A549 (cell line): ENCODE measurements around the gene EIF4A2. TPM values are rescaled to one million over a fixed set of nuclear protein-coding genes. Genes with fewer than 3 reads are reported as not detected.

ENCODE experiments used
- ATAC-seq, 2 experiments: fragments of 200-7000 bp in 1 of 2; fragments of >200 bp in 1 of 2; cut with Nextera tagmentation in 1 of 2; cut with Tn5 transposase in 1 of 2; 3 replicates each; pipeline versions ENCODE4 v1.8.0 to v1.9.1; 2018 to 2020; ENCODE audit warnings: mild to moderate bottlenecking in 1 of 2, moderate library complexity in 1 of 2
- CTCF ChIA-PET: fragments of 300-600 bp; sonication (Branson Sonifier 250); formaldehyde crosslinking; extraction: SDS; loops from one replicate; lab custom pipeline; 2021; ENCODE audit warnings: antibody characterized with exemption, inconsistent platforms; lab: Yijun Ruan, JAX
- POLR2A ChIA-PET: fragments of 350-600 bp; formaldehyde crosslinking; extraction: SDS; loops from one replicate; lab custom pipeline; 2021; ENCODE audit warnings: antibody characterized with exemption, inconsistent platforms; lab: Yijun Ruan, JAX
- DNase-seq, 2 experiments: peaks; one replicate each; pipeline versions ENCODE4 v3.0.0 to v3.0.0-alpha.2; 2011 to 2016; ENCODE audit warnings: low read depth in 1 of 2, low spot score in 1 of 2
- FAIRE-seq: peaks from 2 replicates; lab custom pipeline; 2011; peaks lifted over from hg19 to GRCh38; lab: Jason Lieb, UNC
- H3K27ac ChIP-seq, 2 experiments: fragments of >200 bp; sonication (Bioruptor Twin); formaldehyde crosslinking; 3 replicates each; pipeline ENCODE4 v1.5.1; 2016 to 2017
- H3K4me1 ChIP-seq: fragments of >200 bp; sonication (Bioruptor Twin); formaldehyde crosslinking; 3 replicates; pipeline ENCODE4 v1.6.1; 2016
- H3K4me2 ChIP-seq: fragments of >200 bp; sonication (Bioruptor Twin); formaldehyde crosslinking; 3 replicates; pipeline ENCODE4 v1.6.1; 2016
- H3K4me3 ChIP-seq: fragments of >200 bp; sonication (Bioruptor Twin); formaldehyde crosslinking; 3 replicates; pipeline ENCODE4 v1.5.1; 2016
- H3K9me3 ChIP-seq: fragments of >200 bp; sonication (Bioruptor Twin); formaldehyde crosslinking; 3 replicates; pipeline ENCODE4 v1.6.1; 2016
- BHLHE40 ChIP-seq: IDR thresholded peaks from 2 replicates; pipeline ENCODE4 v1.6.1; 2012; ENCODE audit warnings: low read depth, low read length, inconsistent platforms
- CHD4 ChIP-seq: fragments of 200-600 bp; sonication (generic); IDR thresholded peaks from 2 replicates; pipeline ENCODE4 v1.6.1; 2016; ENCODE audit warnings: antibody characterized with exemption, mild to moderate bottlenecking, borderline replicate concordance
- ESRRA ChIP-seq: fragments of 150-350 bp; IDR thresholded peaks from 2 replicates; pipeline ENCODE4 v1.6.1; 2014; ENCODE audit warnings: mild to moderate bottlenecking, low read length, borderline replicate concordance
- FOSL2 ChIP-seq, 2 experiments: fragments of 450-650 bp in 1 of 2; fragments of >200 bp in 1 of 2; sonication (Bioruptor Twin) in 1 of 2; formaldehyde crosslinking; IDR thresholded peaks; 2 replicates each; pipeline versions ENCODE4 v1.5.0 to v1.6.1; 2016 to 2020; ENCODE audit warnings: mild to moderate bottlenecking in 1 of 2, moderate library complexity in 1 of 2
- HDAC2 ChIP-seq: fragments of 200-600 bp; sonication (generic); IDR thresholded peaks from 2 replicates; pipeline ENCODE4 v1.6.1; 2016
- HOXA7 ChIP-seq: fragments of 250-450 bp; sonication (Bioruptor Pico); IDR thresholded peaks from 2 replicates; pipeline ENCODE4 v1.5.0; 2020; ENCODE audit warnings: mild to moderate bottlenecking, moderate library complexity
- JUN ChIP-seq, 2 experiments: fragments of >200 bp; sonication (Bioruptor Twin); formaldehyde crosslinking; IDR thresholded peaks; 2 replicates in 1 of 2; 3 replicates in 1 of 2; pipeline ENCODE4 v1.6.1; 2016 to 2017
- KDM5A ChIP-seq: fragments of 200-600 bp; sonication (generic); IDR thresholded peaks from 2 replicates; pipeline ENCODE4 v1.6.1; 2016; ENCODE audit warnings: antibody characterized with exemption, mild to moderate bottlenecking
- MAFK ChIP-seq: fragments of 450-650 bp; IDR thresholded peaks from 2 replicates; pipeline ENCODE4 v1.6.1; 2014; ENCODE audit not compliant: partially characterized antibody
- NR3C1 ChIP-seq: fragments of >200 bp; sonication (Bioruptor Twin); formaldehyde crosslinking; IDR thresholded peaks from 3 replicates; pipeline ENCODE4 v1.6.1; 2017
- PHF8 ChIP-seq: fragments of 200-600 bp; sonication (generic); IDR thresholded peaks from 2 replicates; pipeline ENCODE4 v1.6.1; 2016; ENCODE audit warnings: low read depth, mild to moderate bottlenecking, antibody characterized with exemption, moderate library complexity, borderline replicate concordance
- POLR2AphosphoS2 ChIP-seq: conservative IDR thresholded peaks from 2 replicates; pipeline ENCODE4 v1.6.1; 2012; ENCODE audit warnings: low read length, improper control_type of control experiment, inconsistent platforms
- RAD21 ChIP-seq, 2 experiments: fragments of >200 bp in 1 of 2; sonication (Bioruptor Twin) in 1 of 2; formaldehyde crosslinking in 1 of 2; IDR thresholded peaks in 1 of 2; conservative IDR thresholded peaks in 1 of 2; 2 replicates in 1 of 2; 3 replicates in 1 of 2; pipeline ENCODE4 v1.6.1; 2012 to 2018; ENCODE audit warnings: inconsistent platforms in 1 of 2
- ZNF302 ChIP-seq: fragments of 250-450 bp; sonication (Bioruptor Pico); IDR thresholded peaks from 2 replicates; pipeline ENCODE4 v1.9.0; 2021; ENCODE audit warnings: inconsistent platforms, mild to moderate bottlenecking, moderate library complexity
- WGBS: methylation state at CpG from one replicate; pipeline ENCODE4 v1.1.6; 2017; ENCODE audit errors: missing lambda C conversion rate; 5-methylcytosine and 5-hydroxymethylcytosine counted together
- polyA plus RNA-seq, 4 experiments: library from polyadenylated mRNA; depleted of rRNA in 3 of 4; stranded (reverse); fragments of >200 nt; fragmentation: RNase III in 1 of 4; extraction: RNeasy Plus Mini Kit Qiagen cat#74134 plus additional on column Dnase treatment in 1 of 4; gene quantifications; 2 replicates in 3 of 4; 3 replicates in 1 of 4; pipeline ENCODE4 v1.2.3, GENCODE V29; 2011 to 2017
- TF ChIP-seq, protein P1 (sequence below): fragments of >200 bp; sonication (Bioruptor Twin); formaldehyde crosslinking; IDR thresholded peaks from 3 replicates; pipeline ENCODE4 v1.5.1; 2016
- TF ChIP-seq, protein P2 (sequence below): IDR thresholded peaks from 2 replicates; pipeline ENCODE4 v1.6.1; 2012; ENCODE audit warnings: low read depth, borderline replicate concordance
- TF ChIP-seq, protein P3 (sequence below): fragments of 250-450 bp; sonication (Bioruptor Pico); IDR thresholded peaks from 2 replicates; pipeline ENCODE4 v1.5.0; 2020; ENCODE audit warnings: low read depth, mild to moderate bottlenecking, moderate library complexity

The EIF4A2 gene
- polyA plus RNA-seq, 2 of the 4 experiments (the other 2 are of a cell fraction): 172 to 493 TPM

DNA sequence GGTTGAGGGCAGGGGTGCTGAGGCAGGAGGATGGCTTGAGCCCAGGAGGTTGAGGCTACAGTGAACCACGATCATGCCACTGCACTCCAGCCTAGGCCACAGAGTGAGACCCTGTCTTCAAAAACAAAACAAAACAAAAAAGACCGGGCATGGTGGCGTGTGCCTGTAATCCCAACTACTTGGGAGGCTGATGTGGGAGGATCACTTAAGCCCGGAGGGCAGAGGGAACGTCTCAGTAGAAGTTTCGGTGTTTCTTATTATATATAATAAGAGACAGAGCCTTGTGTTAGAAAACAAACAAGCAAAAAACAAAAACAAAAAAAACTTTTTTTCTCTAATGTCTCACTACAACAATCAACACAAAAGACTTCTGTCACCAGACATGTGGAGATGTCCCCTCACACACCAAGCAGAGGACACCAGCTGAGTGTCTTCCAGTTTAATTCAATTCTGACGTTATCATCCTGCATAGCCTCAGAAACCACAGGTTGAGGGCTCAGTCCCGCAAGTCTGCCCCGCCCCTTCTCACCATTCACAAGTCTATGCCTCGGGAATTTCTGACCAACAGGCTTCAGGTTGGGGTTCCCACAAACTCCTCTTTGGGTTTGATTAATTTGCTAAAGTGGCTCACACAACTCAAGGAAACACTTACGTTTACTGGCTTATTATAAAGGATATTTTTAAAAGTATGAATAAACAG, 24.0 kb upstream of the EIF4A2 start:
- no peaks in the 10 kb centered on the region for H3K9me3 ChIP-seq
- no peak overlapping the region for H3K4me3 ChIP-seq
- DNase-seq (no peak), ATAC-seq (no peak), FAIRE-seq (no peak)
- ChIA-PET CTCF (interaction anchor here (0.6 to 1.2 kb wide), 2 partner anchors 144 to 219 kb away, joined by 3 to 4 read pairs; no protein-coding TSS in a partner anchor), POLR2A (no interaction called here)
- H3K27ac ChIP-seq: no peak overlapping the region
- 86% methylated on average over 11 of the region's 11 CpGs for WGBS
- no peak overlapping the region for H3K4me2 ChIP-seq
- TF ChIP-seq, protein P1, sequence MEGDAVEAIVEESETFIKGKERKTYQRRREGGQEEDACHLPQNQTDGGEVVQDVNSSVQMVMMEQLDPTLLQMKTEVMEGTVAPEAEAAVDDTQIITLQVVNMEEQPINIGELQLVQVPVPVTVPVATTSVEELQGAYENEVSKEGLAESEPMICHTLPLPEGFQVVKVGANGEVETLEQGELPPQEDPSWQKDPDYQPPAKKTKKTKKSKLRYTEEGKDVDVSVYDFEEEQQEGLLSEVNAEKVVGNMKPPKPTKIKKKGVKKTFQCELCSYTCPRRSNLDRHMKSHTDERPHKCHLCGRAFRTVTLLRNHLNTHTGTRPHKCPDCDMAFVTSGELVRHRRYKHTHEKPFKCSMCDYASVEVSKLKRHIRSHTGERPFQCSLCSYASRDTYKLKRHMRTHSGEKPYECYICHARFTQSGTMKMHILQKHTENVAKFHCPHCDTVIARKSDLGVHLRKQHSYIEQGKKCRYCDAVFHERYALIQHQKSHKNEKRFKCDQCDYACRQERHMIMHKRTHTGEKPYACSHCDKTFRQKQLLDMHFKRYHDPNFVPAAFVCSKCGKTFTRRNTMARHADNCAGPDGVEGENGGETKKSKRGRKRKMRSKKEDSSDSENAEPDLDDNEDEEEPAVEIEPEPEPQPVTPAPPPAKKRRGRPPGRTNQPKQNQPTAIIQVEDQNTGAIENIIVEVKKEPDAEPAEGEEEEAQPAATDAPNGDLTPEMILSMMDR: no peak
- TF ChIP-seq FOSL2 (IDR thresholded peaks at IDR 0.05) (no peak), FOSL2 (CRISPR knock-in tag; IDR thresholded peaks at IDR 0.05) (no peak), HDAC2 (no peak), KDM5A (no peak), MAFK (no peak), ESRRA (no peak)
- TF ChIP-seq, protein P2, sequence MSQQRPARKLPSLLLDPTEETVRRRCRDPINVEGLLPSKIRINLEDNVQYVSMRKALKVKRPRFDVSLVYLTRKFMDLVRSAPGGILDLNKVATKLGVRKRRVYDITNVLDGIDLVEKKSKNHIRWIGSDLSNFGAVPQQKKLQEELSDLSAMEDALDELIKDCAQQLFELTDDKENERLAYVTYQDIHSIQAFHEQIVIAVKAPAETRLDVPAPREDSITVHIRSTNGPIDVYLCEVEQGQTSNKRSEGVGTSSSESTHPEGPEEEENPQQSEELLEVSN: no peak
- H3K4me1 ChIP-seq: no peaks in the 10 kb centered on the region; the same call in 2 of the 3 replicates

DNA sequence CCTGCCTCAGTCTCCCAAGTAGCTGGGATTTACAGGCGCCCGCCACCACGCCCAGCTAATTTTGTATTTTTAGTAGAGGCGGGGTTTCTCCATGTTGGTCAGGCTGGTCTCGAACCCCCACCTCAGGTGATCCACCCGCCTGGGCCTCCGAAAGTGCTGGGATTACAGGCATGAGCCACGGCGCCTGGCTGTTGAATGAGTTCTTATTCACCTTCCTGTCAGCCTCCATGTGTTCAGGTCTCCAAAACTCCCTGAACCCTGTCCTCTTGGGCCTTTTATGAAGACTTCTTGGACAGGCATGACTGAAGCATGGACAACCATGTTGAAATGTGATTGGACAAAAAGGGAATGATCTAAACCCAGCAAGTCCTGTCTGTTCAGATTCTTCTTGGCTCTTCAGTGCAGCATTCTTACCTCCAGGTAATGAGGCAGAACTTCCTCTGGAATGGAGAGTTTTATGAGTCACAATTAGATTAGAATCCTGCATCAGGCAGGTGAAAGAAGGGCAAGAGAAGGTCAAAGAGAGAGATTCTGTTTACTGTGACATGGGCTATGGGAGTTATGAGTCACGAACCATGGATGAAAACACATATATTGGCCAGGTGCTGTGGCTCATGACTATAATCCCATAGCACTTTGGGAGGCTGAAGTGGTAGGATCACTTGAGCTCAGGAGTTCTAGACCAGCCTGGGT, 23.1 kb upstream of the EIF4A2 start:
- H3K4me1 ChIP-seq: no peaks in the 10 kb centered on the region
- no peak overlapping the region for H3K27ac ChIP-seq
- no peak for ATAC-seq
- TF ChIP-seq RAD21 (conservative IDR thresholded peaks at IDR 0.05 in 1 of 2, IDR thresholded peaks at IDR 0.05 in 1 of 2): no peak
- ChIA-PET POLR2A (interaction anchor here (0.7 kb wide), 1 partner anchor 14 kb away, joined by 3 read pairs; no protein-coding TSS in a partner anchor), CTCF (interaction anchor here (0.6 kb wide), 1 partner anchor 220 kb away, joined by 3 read pairs; no protein-coding TSS in a partner anchor)
- no peak for FAIRE-seq
- WGBS: 82% methylated on average over 10 of the region's 10 CpGs
- no peak overlapping the region for H3K4me3 ChIP-seq
- no peak for DNase-seq
- H3K4me2 ChIP-seq: no peak overlapping the region
- no peaks in the 10 kb centered on the region for H3K9me3 ChIP-seq

DNA sequence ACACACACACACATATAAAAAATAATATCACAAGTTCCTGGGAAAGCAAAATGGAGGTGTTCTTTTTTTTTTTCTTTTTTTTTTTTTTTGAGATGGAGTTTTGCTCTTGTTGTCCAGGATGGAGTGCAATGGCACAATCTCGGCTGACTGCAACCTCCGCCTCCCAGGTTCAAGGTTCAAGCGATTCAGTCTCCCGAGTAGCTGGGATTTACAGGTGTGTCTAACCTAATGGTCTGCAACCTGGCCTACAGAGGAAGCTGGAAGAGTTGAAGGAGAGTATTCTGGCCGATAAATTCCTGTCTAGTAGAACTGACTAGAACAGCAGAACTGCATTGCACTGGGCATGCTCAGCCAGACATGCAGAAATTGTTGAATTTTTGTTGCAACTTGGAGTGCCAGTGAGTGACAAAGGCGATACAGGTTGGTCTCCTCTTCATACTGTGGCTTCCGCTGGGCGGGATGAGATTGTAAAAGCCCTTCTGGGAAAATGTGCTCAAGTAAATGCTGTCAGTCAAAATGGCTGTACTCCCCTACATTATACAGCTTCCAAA, 22.4 kb upstream of the EIF4A2 start:
- Histone ChIP-seq H3K9me3 (no peaks in the 10 kb centered on the region), H3K27ac (no peak overlapping the region), H3K4me2 (no peak overlapping the region), H3K4me3 (no peak overlapping the region), H3K4me1 (no peaks in the 10 kb centered on the region)
- ATAC-seq (no peak), DNase-seq (no peak), FAIRE-seq (no peak)
- POLR2A ChIA-PET: interaction anchor here (0.7 kb wide), 1 partner anchor 15 kb away, joined by 3 read pairs; no protein-coding TSS in a partner anchor
- 89% methylated on average over 8 of the region's 8 CpGs for WGBS
- TF ChIP-seq NR3C1 (no peak), HOXA7 (CRISPR knock-in tag) (no peak), JUN (IDR thresholded peaks at IDR 0.05) (no peak), BHLHE40 (no peak), POLR2AphosphoS2 (no peak), ZNF302 (CRISPR knock-in tag) (no peak), ESRRA (no peak), CHD4 (no peak), PHF8 (no peak)
- TF ChIP-seq, protein P3, sequence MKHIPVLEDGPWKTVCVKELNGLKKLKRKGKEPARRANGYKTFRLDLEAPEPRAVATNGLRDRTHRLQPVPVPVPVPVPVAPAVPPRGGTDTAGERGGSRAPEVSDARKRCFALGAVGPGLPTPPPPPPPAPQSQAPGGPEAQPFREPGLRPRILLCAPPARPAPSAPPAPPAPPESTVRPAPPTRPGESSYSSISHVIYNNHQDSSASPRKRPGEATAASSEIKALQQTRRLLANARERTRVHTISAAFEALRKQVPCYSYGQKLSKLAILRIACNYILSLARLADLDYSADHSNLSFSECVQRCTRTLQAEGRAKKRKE (CRISPR knock-in tag): no peak
- TF ChIP-seq, protein P1: no peak
- CTCF ChIA-PET: interaction anchor here (0.7 kb wide), 2 partner anchors 13 to 372 kb away, joined by 3 to 4 read pairs; no protein-coding TSS in a partner anchor
